ENCODE results near the gene CDADC1. TPM values are rescaled to one million over a fixed set of nuclear protein-coding genes. Genes with fewer than 3 reads are reported as not detected.
A peak's percentile ranks its signal among the peaks of the same experiment; 100 is the strongest.

CDADC1 gene
- total and polyA plus RNA-seq, 7 experiments from 2014 or later: 9.2 to 21.3 (median 12.8) TPM

- no peak overlapping the region for H3K4me3 Mint-ChIP-seq
- Histone ChIP-seq H3K27ac (ENCODE audit: low read depth, low read length) (no peak overlapping the region), H3K4me1 (ENCODE audit: control insufficient read depth in 2 of 2, insufficient read depth in 2 of 2, low read length in 2 of 2) (no peaks in the 10 kb centered on the region), H3K36me3 (ENCODE audit: control insufficient read depth in 2 of 3, insufficient read depth in 3 of 3, low read length in 3 of 3) (peaks cover 0 to 4% (median 0%) of the 10 kb centered on the region in 3 experiments), H3K4me3 (ENCODE audit: low read length) (no peak overlapping the region), H3K9me3 (ENCODE audit: control insufficient read depth in 2 of 3, low read length in 3 of 3) (no peaks in the 10 kb centered on the region), H3K27me3 (ENCODE audit: control insufficient read depth in 2 of 2, insufficient read depth in 2 of 2, low read length in 2 of 2) (no peaks in the 10 kb centered on the region)
- H3K27me3 Mint-ChIP-seq: no peaks in the 10 kb centered on the region
- no peak for DNase-seq
- ChIA-PET CTCF (no interaction called here), POLR2A (no interaction called here)
- peak overlapping the region in 1 of 9 donors; percentile 36 for H3K27ac Mint-ChIP-seq
- H3K36me3 Mint-ChIP-seq: peaks cover 0 to 12% (median 0%) of the 10 kb centered on the region in 5 donors
- H3K9me3 Mint-ChIP-seq: no peaks in the 10 kb centered on the region
- intact Hi-C loops (cut with micrococcal nuclease): loop anchor here in 1 of 2 donors (5.0 kb wide), 1 partner anchor 1762 kb away; no protein-coding TSS in a partner anchor
- ATAC-seq: no peak
- peaks cover 8 to 28% (median 14%) of the 10 kb centered on the region in 7 donors for H3K4me1 Mint-ChIP-seq
Observed at GRCh38 chr13:49304763-49305700, 57.3 kb downstream of the CDADC1 start.

GRCh38 chr13:49305792-49306425, 58.2 kb downstream of the CDADC1 start:
- DNase-seq (no peak), ATAC-seq (no peak)
- Mint-ChIP-seq H3K27me3 (no peaks in the 10 kb centered on the region), H3K4me3 (no peak overlapping the region), H3K4me1 (peaks cover 8 to 26% (median 14%) of the 10 kb centered on the region in 7 donors), H3K9me3 (no peaks in the 10 kb centered on the region), H3K27ac (no peak overlapping the region), H3K36me3 (peaks cover 0 to 13% (median 0%) of the 10 kb centered on the region in 5 donors)
- H3K4me1 ChIP-seq (ENCODE audit: control insufficient read depth in 2 of 2, insufficient read depth in 2 of 2, low read length in 2 of 2): no peaks in the 10 kb centered on the region
- ChIA-PET POLR2A (no interaction called here), CTCF (no interaction called here)
- no peaks in the 10 kb centered on the region for H3K27me3 ChIP-seq (ENCODE audit: control insufficient read depth in 2 of 2, insufficient read depth in 2 of 2, low read length in 2 of 2)
- H3K4me3 ChIP-seq (ENCODE audit: low read length): no peak overlapping the region
- no peak overlapping the region for H3K27ac ChIP-seq (ENCODE audit: low read depth, low read length)
- H3K9me3 ChIP-seq (ENCODE audit: control insufficient read depth in 2 of 3, low read length in 3 of 3): no peaks in the 10 kb centered on the region
- intact Hi-C loops (cut with micrococcal nuclease): no loop called here
- peaks cover 0 to 4% (median 0%) of the 10 kb centered on the region in 3 experiments for H3K36me3 ChIP-seq (ENCODE audit: control insufficient read depth in 2 of 3, insufficient read depth in 3 of 3, low read length in 3 of 3)

GRCh38 chr13:49307365-49307764, 59.6 kb downstream of the CDADC1 start:
- H3K4me1 Mint-ChIP-seq: peaks cover 0 to 11% (median 4%) of the 10 kb centered on the region in 7 donors
- no peak for DNase-seq
- peaks cover 0 to 4% (median 0%) of the 10 kb centered on the region in 3 experiments for H3K36me3 ChIP-seq (ENCODE audit: control insufficient read depth in 2 of 3, insufficient read depth in 3 of 3, low read length in 3 of 3)
- peaks cover 0 to 13% (median 0%) of the 10 kb centered on the region in 5 donors for H3K36me3 Mint-ChIP-seq
- no peaks in the 10 kb centered on the region for H3K27me3 ChIP-seq (ENCODE audit: control insufficient read depth in 2 of 2, insufficient read depth in 2 of 2, low read length in 2 of 2)
- no peak overlapping the region for H3K4me3 ChIP-seq (ENCODE audit: low read length)
- no peaks in the 10 kb centered on the region for H3K9me3 ChIP-seq (ENCODE audit: control insufficient read depth in 2 of 3, low read length in 3 of 3)
- H3K4me1 ChIP-seq (ENCODE audit: control insufficient read depth in 2 of 2, insufficient read depth in 2 of 2, low read length in 2 of 2): no peaks in the 10 kb centered on the region
- no peak overlapping the region for H3K4me3 Mint-ChIP-seq
- no peaks in the 10 kb centered on the region for H3K27me3 Mint-ChIP-seq
- intact Hi-C loops (cut with micrococcal nuclease): no loop called here
- no peak overlapping the region for H3K27ac ChIP-seq (ENCODE audit: low read depth, low read length)
- no peak overlapping the region for H3K27ac Mint-ChIP-seq
- ATAC-seq: no peak
- CTCF ChIA-PET: no interaction called here
- no peaks in the 10 kb centered on the region for H3K9me3 Mint-ChIP-seq
- POLR2A ChIA-PET: no interaction called here

GRCh38 chr13:49308097-49308875, 60.6 kb downstream of the CDADC1 start:
- peaks cover 0 to 4% (median 0%) of the 10 kb centered on the region in 3 experiments for H3K36me3 ChIP-seq (ENCODE audit: control insufficient read depth in 2 of 3, insufficient read depth in 3 of 3, low read length in 3 of 3)
- CTCF ChIA-PET: interaction anchor here (0.6 to 2.2 kb wide), 3 partner anchors 8 to 176 kb away, joined by 3 to 4 read pairs (median 4); no protein-coding TSS in a partner anchor
- Mint-ChIP-seq H3K4me3 (no peak overlapping the region), H3K9me3 (no peaks in the 10 kb centered on the region), H3K36me3 (peaks cover 0 to 16% (median 0%) of the 10 kb centered on the region in 5 donors), H3K4me1 (peaks cover 0 to 2% (median 0%) of the 10 kb centered on the region in 7 donors), H3K27ac (no peak overlapping the region), H3K27me3 (no peaks in the 10 kb centered on the region)
- ATAC-seq: no peak
- no peak for DNase-seq
- POLR2A ChIA-PET: no interaction called here
- no peak overlapping the region for H3K27ac ChIP-seq (ENCODE audit: low read depth, low read length)
- intact Hi-C loops (cut with micrococcal nuclease): no loop called here
- no peaks in the 10 kb centered on the region for H3K27me3 ChIP-seq (ENCODE audit: control insufficient read depth in 2 of 2, insufficient read depth in 2 of 2, low read length in 2 of 2)
- no peaks in the 10 kb centered on the region for H3K4me1 ChIP-seq (ENCODE audit: control insufficient read depth in 2 of 2, insufficient read depth in 2 of 2, low read length in 2 of 2)
- H3K9me3 ChIP-seq (ENCODE audit: control insufficient read depth in 2 of 3, low read length in 3 of 3): no peaks in the 10 kb centered on the region
- no peak overlapping the region for H3K4me3 ChIP-seq (ENCODE audit: low read length)

- Mint-ChIP-seq H3K27me3 (no peaks in the 10 kb centered on the region), H3K36me3 (peaks cover 0 to 21% (median 0%) of the 10 kb centered on the region in 5 donors), H3K9me3 (no peaks in the 10 kb centered on the region), H3K27ac (no peak overlapping the region), H3K4me3 (no peak overlapping the region), H3K4me1 (peaks cover 0 to 6% (median 0%) of the 10 kb centered on the region in 7 donors)
- Histone ChIP-seq H3K36me3 (ENCODE audit: control insufficient read depth in 2 of 3, insufficient read depth in 3 of 3, low read length in 3 of 3) (peaks cover 0 to 4% (median 0%) of the 10 kb centered on the region in 3 experiments), H3K27me3 (ENCODE audit: control insufficient read depth in 2 of 2, insufficient read depth in 2 of 2, low read length in 2 of 2) (no peaks in the 10 kb centered on the region), H3K4me1 (ENCODE audit: control insufficient read depth in 2 of 2, insufficient read depth in 2 of 2, low read length in 2 of 2) (no peaks in the 10 kb centered on the region), H3K27ac (ENCODE audit: low read depth, low read length) (no peak overlapping the region), H3K4me3 (ENCODE audit: low read length) (no peak overlapping the region), H3K9me3 (ENCODE audit: control insufficient read depth in 2 of 3, low read length in 3 of 3) (no peaks in the 10 kb centered on the region)
- CTCF ChIA-PET: interaction anchor here (1.5 to 2.2 kb wide), 2 partner anchors 9 to 28 kb away, joined by 4 read pairs; no protein-coding TSS in a partner anchor
- intact Hi-C loops (cut with micrococcal nuclease): no loop called here
- POLR2A ChIA-PET: no interaction called here
- DNase-seq (no peak), ATAC-seq (no peak)
Observed at GRCh38 chr13:49308921-49309408, 61.2 kb downstream of the CDADC1 start.

- H3K36me3 Mint-ChIP-seq: peaks cover 0 to 27% (median 0%) of the 10 kb centered on the region in 5 donors
- intact Hi-C loops (cut with micrococcal nuclease): no loop called here
- no peaks in the 10 kb centered on the region for H3K27me3 Mint-ChIP-seq
- ChIA-PET CTCF (interaction anchor here (0.5 to 2.2 kb wide), 2 partner anchors 10 to 676 kb away, joined by 4 read pairs; no protein-coding TSS in a partner anchor), POLR2A (no interaction called here)
- no peaks in the 10 kb centered on the region for H3K9me3 Mint-ChIP-seq
- no peaks in the 10 kb centered on the region for H3K27me3 ChIP-seq (ENCODE audit: control insufficient read depth in 2 of 2, insufficient read depth in 2 of 2, low read length in 2 of 2)
- no peak overlapping the region for H3K4me3 ChIP-seq (ENCODE audit: low read length)
- H3K36me3 ChIP-seq (ENCODE audit: control insufficient read depth in 2 of 3, insufficient read depth in 3 of 3, low read length in 3 of 3): peaks cover 0 to 4% (median 0%) of the 10 kb centered on the region in 3 experiments
- H3K27ac ChIP-seq (ENCODE audit: low read depth, low read length): no peak overlapping the region
- H3K27ac Mint-ChIP-seq: no peak overlapping the region
- DNase-seq (no peak), ATAC-seq (no peak)
- H3K4me1 ChIP-seq (ENCODE audit: control insufficient read depth in 2 of 2, insufficient read depth in 2 of 2, low read length in 2 of 2): no peaks in the 10 kb centered on the region
- H3K4me3 Mint-ChIP-seq: no peak overlapping the region
- H3K4me1 Mint-ChIP-seq: peaks cover 0 to 6% (median 0%) of the 10 kb centered on the region in 7 donors
- H3K9me3 ChIP-seq (ENCODE audit: control insufficient read depth in 2 of 3, low read length in 3 of 3): no peaks in the 10 kb centered on the region
Observed at GRCh38 chr13:49310251-49310650, 62.5 kb downstream of the CDADC1 start.

All from naive thymus-derived CD4-positive, alpha-beta T cell (primary cell).